ENCODE results near the gene CORO7.

The CORO7 gene

DNA sequence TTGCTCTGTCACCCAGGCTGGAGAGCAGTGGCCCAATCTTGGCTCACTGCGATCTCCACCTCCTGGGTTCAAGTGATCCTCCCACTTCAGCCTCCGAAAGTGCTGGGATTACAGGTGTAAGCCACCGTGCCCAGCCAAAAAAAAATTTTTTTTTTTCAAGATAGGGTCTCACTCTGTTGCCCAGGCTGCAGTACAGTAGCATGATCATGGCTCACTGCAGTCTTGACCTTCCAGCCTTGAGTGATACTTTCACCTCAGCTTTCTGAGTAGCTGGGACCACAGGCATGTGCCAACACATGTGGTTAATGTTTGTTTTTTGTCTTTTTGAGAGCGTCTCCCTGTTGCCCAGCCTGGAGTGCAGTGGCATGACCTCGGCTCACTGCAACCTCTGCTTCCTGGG is 63.6 kb downstream of the CORO7 start:
- TF ChIP-seq, protein P1, sequence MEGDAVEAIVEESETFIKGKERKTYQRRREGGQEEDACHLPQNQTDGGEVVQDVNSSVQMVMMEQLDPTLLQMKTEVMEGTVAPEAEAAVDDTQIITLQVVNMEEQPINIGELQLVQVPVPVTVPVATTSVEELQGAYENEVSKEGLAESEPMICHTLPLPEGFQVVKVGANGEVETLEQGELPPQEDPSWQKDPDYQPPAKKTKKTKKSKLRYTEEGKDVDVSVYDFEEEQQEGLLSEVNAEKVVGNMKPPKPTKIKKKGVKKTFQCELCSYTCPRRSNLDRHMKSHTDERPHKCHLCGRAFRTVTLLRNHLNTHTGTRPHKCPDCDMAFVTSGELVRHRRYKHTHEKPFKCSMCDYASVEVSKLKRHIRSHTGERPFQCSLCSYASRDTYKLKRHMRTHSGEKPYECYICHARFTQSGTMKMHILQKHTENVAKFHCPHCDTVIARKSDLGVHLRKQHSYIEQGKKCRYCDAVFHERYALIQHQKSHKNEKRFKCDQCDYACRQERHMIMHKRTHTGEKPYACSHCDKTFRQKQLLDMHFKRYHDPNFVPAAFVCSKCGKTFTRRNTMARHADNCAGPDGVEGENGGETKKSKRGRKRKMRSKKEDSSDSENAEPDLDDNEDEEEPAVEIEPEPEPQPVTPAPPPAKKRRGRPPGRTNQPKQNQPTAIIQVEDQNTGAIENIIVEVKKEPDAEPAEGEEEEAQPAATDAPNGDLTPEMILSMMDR (conservative IDR thresholded peaks at IDR 0.05) = no peak
- TF ChIP-seq ZFX (IDR thresholded peaks at IDR 0.05) = no peak
- H3K27ac ChIP-seq = no peak overlapping the region

DNA sequence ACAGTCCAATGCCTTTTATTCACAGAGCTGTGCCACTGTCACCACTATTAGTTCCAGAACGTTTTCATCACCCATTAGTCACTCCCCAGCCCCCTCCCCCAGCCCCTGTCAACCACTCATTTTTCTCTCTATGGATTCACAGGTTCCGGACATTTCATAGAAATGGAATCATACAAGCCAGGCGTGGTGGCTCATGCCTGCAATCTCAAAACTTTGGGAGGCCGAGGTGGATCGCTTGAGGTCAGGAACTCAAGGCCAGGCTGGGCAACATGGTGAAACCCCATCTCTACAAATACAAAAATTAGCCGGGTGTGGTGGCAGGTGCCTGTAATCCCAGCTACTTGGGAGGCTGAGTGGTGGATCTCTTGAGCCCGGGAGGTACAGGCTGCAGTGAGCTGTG is 64.5 kb downstream of the CORO7 start:
- H3K27ac ChIP-seq = no peak overlapping the region; the same call in 1 of the 2 replicates
- TF ChIP-seq ZFX (IDR thresholded peaks at IDR 0.05) = no peak
- TF ChIP-seq, protein P1 (conservative IDR thresholded peaks at IDR 0.05) = no peak

DNA sequence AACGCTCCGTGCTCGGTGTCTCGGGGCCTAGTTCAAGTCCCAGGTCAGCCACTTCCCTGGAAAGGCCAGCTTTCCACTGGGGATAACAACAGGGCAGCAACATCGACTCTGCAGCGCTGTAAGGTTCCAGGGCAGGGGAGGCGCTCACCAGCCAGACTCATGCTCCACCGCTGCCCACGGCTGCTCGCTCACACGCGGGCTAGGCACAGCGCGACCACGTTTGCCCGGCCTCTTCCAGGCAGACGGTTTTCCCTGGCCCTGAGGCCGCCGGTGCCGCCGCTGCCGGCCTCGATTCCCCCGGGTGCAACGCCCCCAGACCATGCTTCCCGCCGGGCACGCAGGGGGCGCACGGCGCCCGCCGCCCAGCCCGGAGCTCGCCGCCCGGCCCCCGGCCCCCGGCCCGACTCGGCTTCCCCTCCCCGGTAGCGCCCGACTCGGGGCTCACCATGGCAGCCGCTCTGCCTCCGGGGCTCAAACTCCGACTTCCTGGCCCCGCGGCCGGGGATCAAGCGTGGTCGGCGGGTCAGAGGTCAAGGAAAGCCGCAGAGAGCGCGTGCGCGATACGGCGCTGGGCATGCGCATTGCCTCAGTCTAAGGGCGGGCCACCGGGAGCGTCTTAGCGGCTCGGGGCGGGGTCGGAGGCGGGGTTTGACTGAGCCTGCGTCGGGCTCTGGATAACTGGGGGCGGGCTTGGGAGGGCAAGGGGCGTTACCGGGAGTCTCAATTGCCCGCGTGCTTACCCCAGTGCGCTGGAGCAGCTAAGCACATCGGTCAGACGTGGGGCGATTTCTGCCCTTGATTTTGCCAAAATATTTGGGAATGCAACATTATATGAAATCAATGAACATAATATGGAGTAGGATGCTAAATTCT is 65.4 kb downstream of the CORO7 start, which contains the start of gene PAM16:
PAM16 (minus strand) TSS at position 535 of the 873 bp plus-strand sequence; CDS start at position 448, 87 bp downstream.
- H3K27ac ChIP-seq = peak within 1 kb of the TSS; percentile 87
- TF ChIP-seq, protein P1 (conservative IDR thresholded peaks at IDR 0.05) = no peak; the same call in 1 of the 2 replicates
- TF ChIP-seq ZFX (IDR thresholded peaks at IDR 0.05) = peak; percentile 67; the same call in 1 of the 2 replicates

DNA sequence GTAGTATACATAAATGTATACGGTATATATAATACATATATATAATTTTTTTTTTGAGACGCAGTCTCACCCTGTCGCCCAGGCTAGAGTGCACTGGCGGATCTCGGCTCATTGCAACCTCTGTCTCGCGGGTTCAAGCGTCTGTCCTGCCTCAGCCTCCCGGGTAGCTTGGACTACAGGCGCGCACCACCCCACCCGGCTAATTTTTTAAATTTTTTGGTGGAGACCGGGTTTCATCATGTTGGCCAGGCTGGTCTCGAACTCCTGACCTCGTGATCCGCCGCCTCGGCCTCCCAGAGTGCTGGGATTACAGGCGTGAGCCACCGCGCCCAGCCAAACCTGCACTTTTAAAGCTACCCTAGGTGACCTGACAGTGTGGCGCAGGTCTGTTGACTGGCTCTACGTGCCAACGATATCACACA is 66.0 kb downstream of the CORO7 start:
- peak overlapping the region; percentile 87 for H3K27ac ChIP-seq
- TF ChIP-seq, protein P1 (conservative IDR thresholded peaks at IDR 0.05) = no peak
- no peak for TF ChIP-seq ZFX (IDR thresholded peaks at IDR 0.05)

DNA sequence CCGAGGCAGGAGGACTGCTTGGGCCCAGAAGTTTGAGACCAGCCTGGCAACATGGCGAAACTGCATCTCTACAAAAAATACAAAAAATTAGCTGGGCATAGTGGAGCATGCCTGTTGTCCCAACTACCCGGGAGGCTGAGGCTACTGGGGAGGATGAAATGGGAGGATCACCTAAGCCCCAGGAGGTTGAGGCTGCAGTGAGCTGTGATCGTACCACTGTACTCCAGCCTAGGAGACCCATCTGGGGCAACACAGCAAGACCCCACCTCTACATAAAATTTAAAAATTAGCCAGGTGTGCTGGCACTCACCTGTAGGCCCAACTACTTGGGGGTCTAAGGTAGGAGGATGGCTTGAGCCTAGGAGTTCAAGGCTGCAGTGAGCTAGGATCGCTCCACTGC is 67.1 kb downstream of the CORO7 start:
- TF ChIP-seq, protein P1 (conservative IDR thresholded peaks at IDR 0.05) = no peak
- TF ChIP-seq ZFX (IDR thresholded peaks at IDR 0.05) = no peak
- no peak overlapping the region for H3K27ac ChIP-seq

DNA sequence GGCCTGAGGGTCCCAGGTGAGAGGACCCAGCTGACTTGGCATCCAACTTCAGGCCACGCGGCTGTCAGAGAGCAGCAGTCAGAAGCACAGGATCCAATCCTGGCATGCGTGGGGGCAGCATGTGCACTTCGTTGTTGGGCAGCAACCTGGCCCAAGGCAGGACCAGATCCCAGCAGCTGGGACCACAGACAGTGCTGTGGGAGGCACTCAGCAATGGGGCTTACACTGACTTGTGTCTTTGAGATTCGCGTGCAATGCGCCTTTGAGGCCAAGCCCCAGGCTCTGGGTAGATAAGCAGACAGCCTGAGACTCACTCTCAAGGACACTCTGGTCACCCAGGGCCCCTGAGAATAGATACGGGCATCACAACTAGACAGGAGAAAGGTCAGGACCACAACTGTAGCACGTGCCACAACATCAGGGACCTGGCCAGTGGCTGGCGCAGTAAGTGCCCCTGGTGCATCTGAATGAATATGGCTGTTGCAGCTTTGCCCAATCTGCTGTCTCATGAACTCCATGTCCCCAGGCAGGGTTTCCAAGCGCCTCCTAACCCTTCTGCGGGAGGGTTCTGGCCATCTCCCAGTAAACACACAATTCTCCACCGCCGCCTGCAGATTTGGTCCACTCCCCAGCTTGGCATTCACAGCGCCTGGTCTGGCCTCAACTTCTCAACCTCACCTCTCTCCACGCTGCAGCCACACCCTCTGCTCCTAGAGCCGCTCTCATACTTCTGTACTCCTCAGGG is 68.5 kb downstream of the CORO7 start:
- no peak overlapping the region for H3K27ac ChIP-seq
- TF ChIP-seq ZFX (IDR thresholded peaks at IDR 0.05) = no peak
- TF ChIP-seq, protein P1 (conservative IDR thresholded peaks at IDR 0.05) = no peak

DNA sequence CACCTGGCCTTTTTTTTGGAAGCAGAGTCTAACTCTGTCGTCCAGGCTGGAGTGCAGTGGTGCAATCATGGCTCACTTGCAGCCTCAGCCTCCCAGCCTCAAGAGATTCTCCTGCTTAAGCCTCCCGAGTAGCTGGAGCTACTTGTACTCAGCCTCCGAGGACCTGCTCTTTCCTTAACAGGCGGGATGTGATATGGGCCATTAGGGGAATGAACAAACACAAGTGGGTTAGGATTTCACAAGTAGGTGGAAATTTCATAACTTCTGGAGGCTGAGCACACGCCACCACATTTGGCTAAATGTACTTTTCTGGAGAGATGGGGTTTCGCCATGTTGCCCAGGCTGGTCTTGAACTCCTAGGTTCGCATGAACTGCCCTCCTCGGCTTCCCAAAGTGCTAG is 69.4 kb downstream of the CORO7 start:
- TF ChIP-seq ZFX (IDR thresholded peaks at IDR 0.05) = no peak
- TF ChIP-seq, protein P1 (conservative IDR thresholded peaks at IDR 0.05) = no peak
- H3K27ac ChIP-seq = no peak overlapping the region
